ENCODE results near the gene UTP25. TPM values are rescaled to one million over a fixed set of nuclear protein-coding genes. Genes with fewer than 3 reads are reported as not detected.

Gene UTP25
- total and polyA plus RNA-seq, 11 donors, result 0.76 to 5.5 (median 3.5) TPM

- Histone ChIP-seq H3K36me3 (peaks cover 0 to 95% (median 72%) of the 10 kb centered on the region in 9 donors), H3K9me3 (no peaks in the 10 kb centered on the region), H3K27ac (no peak overlapping the region), H3K27me3 (no peaks in the 10 kb centered on the region), H3K4me3 (no peak overlapping the region), H3K4me1 (peaks cover 0 to 7% (median 0%) of the 10 kb centered on the region in 12 donors)
- WGBS, 4 donors, result 57 to 69% (median 65%) methylated on average over 6 of the region's 6 CpGs
- TF ChIP-seq CTCF (IDR thresholded peaks at IDR 0.05) (peak; percentile 17 to 53 (median 31)), POLR2A (IDR thresholded peaks at IDR 0.05) (no peak)
- ATAC-seq (peak in 2 of 4 donors; percentile 42 to 57), DNase-seq (peak in 4 of 5 donors; percentile 28 to 54 (median 45))
- intact Hi-C loops (cut with DNase I), result loop anchor here in 3 of 10 donors (10.0 kb wide), 1 partner anchor 464 kb away; no protein-coding TSS in a partner anchor
Measured at GRCh38 chr1:209850342-209850979, 22.7 kb downstream of the UTP25 start.

- Histone ChIP-seq H3K27me3 (no peaks in the 10 kb centered on the region), H3K27ac (no peak overlapping the region), H3K9me3 (no peaks in the 10 kb centered on the region), H3K4me1 (peaks cover 0 to 7% (median 0%) of the 10 kb centered on the region in 12 donors), H3K4me3 (no peak overlapping the region), H3K36me3 (peaks cover 0 to 65% (median 50%) of the 10 kb centered on the region in 9 donors)
- intact Hi-C loops (cut with DNase I), result loop anchor here in 3 of 10 donors (10.0 kb wide), 1 partner anchor 461 kb away; no protein-coding TSS in a partner anchor
- no peak for DNase-seq
- 95 to 97% (median 97%) methylated on average over 2 of the region's 2 CpGs for WGBS, 4 donors
- TF ChIP-seq CTCF (IDR thresholded peaks at IDR 0.05), result no peak
- TF ChIP-seq POLR2A (IDR thresholded peaks at IDR 0.05), result no peak
- ATAC-seq, result no peak
Measured at GRCh38 chr1:209853676-209854075, 25.9 kb downstream of the UTP25 start.

GRCh38 chr1:209854196-209854595 lies 26.4 kb downstream of the UTP25 start:
- WGBS, 4 donors, result 70 to 93% (median 81%) methylated on average over 3 of the region's 3 CpGs
- H3K4me1 ChIP-seq, result peaks cover 0 to 7% (median 0%) of the 10 kb centered on the region in 12 donors
- H3K27me3 ChIP-seq, result no peaks in the 10 kb centered on the region
- no peaks in the 10 kb centered on the region for H3K9me3 ChIP-seq
- H3K27ac ChIP-seq, result no peak overlapping the region
- no peak overlapping the region for H3K4me3 ChIP-seq
- DNase-seq (no peak), ATAC-seq (no peak)
- peaks cover 0 to 60% (median 45%) of the 10 kb centered on the region in 9 donors for H3K36me3 ChIP-seq
- TF ChIP-seq CTCF (IDR thresholded peaks at IDR 0.05) (no peak), POLR2A (IDR thresholded peaks at IDR 0.05) (no peak)
- intact Hi-C loops (cut with DNase I), result loop anchor here in 3 of 10 donors (10.0 kb wide), 1 partner anchor 461 kb away; no protein-coding TSS in a partner anchor

GRCh38 chr1:209855006-209855405 lies 27.2 kb downstream of the UTP25 start:
- ATAC-seq (no peak), DNase-seq (no peak)
- 78 to 85% (median 82%) methylated on average over 8 of the region's 8 CpGs for WGBS, 4 donors
- Histone ChIP-seq H3K4me1 (peaks cover 0 to 5% (median 0%) of the 10 kb centered on the region in 12 donors), H3K36me3 (peaks cover 0 to 52% (median 37%) of the 10 kb centered on the region in 9 donors), H3K4me3 (no peak overlapping the region), H3K27ac (no peak overlapping the region), H3K27me3 (no peaks in the 10 kb centered on the region), H3K9me3 (no peaks in the 10 kb centered on the region)
- no peak for TF ChIP-seq POLR2A (IDR thresholded peaks at IDR 0.05)
- no peak for TF ChIP-seq CTCF (IDR thresholded peaks at IDR 0.05)
- intact Hi-C loops (cut with DNase I), result loop anchor here in 3 of 10 donors (10.0 kb wide), 1 partner anchor 460 kb away; no protein-coding TSS in a partner anchor
